H4 (cell line): ENCODE measurements around the gene CABP7. TPM values are rescaled to one million over a fixed set of nuclear protein-coding genes. Genes with fewer than 3 reads are reported as not detected.

Experiments used
- DNase-seq: peaks from one replicate; pipeline ENCODE4 v3.0.0-alpha.2; 2015; ENCODE audit warnings: low spot score
- total RNA-seq: library from RNA; depleted of rRNA; stranded (reverse); fragments of >200 nt; shearing (Covaris generic); gene quantifications from 2 replicates; pipeline ENCODE4 v1.2.3, GENCODE V29; 2014; rRNA removed

Gene CABP7
- 0.04 and 0.39 TPM in 2 replicates for total RNA-seq

DNA sequence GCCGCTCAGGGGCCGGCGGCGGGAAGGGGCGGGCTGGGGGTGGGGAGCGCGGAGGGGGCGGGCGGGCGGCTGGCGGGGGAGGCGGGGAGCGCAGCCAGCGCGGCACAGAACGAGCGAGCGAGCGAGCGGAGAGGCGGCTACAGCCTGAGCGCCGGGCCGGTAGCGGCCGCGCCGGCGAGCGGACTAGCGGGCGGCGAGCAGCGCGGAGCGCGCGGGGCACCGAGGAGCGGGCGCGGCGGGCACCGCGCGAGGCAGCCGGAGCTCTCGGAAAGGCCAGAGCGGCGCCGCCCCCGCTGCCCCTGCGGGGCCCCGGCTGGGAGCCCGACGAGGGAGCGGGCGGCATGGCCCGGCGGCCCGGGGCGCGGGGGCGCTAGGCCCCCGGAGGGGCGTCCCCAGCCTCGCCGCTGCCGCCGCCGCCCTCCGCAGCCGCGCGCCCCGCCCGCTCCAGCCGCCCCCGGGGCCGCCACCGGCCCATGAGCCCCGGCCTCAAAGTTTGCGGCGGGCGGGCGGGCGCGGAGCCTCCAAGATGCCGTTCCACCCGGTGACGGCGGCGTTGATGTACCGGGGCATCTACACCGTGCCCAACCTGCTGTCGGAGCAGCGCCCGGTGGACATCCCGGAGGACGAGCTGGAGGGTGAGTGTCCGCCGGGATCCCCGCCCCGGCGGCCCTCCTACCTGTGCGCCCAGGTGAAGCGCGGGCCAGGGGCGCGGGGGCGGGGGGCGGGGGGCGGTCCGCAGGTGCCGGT is at the start of gene CABP7:
Gene CABP7 (plus strand): TSS at position 105 of the 747 bp plus-strand sequence. CDS start 422 bp downstream, at position 527.
- no peak for DNase-seq

DNA sequence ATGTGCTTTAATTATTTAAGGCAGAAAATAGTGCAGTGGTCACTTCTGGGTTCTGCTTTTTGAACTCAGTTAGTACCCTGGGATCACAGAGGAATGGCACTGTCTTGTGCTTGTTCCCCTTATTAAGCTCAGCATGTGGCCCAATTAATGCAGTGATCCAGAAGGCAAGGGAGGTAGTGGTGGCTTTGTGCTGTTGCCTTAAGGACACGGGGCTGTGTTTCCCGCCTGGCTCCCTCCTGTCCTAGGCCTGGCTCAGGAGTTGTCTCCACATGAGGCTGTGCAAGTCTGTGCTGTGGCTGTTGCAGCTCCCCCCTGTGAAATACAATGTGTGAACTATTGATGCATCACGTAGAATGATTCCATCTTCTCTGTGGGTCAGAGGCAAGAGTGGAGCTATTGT is 49.2 kb upstream of the CABP7 start:
- DNase-seq, result no peak

DNA sequence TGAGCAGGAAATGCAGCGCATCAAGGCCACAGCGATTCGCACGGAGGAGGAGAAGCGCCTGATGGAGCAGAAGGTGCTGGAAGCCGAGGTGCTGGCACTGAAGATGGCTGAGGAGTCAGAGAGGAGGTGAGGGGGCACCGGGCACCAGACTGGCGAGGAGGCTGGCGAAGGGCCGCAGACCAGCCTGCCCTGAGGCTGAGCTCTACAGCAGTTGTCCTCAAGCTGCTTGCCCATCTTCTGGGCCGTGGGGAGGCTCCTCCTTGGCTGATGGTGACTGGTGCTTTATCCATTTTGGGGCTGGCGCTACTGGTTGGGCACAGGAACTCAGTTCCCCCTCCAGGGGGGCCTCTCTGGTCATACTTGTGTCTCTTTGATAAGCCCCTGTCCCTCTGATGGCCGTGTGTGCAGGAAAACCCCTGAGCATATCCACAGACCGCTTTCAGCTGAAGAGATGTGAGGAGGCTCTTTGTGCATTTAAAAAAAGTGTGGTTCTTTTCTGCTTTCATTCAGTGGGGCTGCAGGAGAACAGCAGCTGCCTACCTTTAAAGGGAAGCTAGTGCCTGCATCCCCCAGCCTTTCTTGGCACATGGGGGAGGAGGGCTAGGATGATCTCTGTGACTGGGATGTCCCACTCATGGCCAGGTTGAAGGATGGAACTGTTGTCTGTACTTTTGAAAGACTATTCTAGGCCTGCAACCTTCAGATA is 46.3 kb upstream of the CABP7 start:
- DNase-seq, result no peak

DNA sequence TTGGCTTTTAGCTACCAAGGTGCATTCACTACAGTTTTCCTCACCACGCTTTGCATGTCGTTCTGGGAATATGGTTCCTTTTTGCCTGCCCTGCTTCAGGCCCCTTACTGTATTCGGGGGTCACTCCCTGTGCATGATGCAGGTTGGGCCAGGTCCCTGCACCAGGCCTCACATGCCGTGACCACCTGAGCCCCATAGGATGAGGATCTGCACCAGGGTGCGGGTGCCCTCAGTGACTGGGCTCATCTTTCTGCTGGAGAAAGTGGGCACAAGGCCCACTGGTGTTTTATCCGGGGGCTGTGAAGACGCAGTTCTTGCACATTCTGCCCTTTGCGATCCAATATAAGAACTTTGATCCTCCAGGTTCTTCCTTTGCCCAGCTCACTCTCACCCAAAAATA is 45.7 kb upstream of the CABP7 start:
- no peak for DNase-seq

DNA sequence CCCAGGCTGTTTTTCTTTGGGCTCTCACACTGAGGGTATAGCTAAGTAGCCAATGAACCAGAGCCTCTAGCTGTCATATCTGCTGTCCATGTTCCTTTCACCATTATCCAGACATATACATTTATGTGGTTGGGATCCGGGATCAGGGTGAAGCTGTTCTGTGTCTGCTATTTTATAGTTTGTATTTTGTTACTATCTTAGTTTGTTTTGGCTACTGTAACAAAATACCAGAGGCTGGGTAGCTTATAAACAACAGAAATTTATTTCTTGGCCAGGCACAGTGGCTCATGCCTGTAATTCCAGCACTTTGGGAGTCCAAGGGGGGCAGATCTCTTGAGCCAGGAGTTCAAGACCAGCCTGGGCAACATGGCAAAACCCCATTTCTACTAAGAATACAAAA is 40.5 kb upstream of the CABP7 start:
- no peak for DNase-seq

DNA sequence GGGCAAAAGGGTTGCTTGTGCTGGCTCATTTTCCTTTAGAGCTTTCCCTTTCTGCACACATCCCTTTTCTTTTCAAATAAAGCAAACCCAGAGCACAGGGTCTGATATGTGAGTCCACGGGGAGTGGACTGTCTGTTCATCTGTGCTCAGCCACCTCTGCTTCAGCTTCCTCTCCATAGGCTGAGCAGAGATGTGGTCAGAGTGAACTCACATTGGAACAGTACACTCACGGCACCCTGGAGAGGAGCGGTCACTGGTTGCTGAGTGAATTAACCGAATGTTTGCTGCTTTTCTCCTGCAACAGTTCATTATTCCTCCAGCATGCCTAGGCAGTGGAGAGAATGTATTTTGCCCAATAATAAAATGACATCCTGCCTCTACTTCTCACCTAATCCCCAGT is 36.3 kb upstream of the CABP7 start:
- DNase-seq, result no peak

DNA sequence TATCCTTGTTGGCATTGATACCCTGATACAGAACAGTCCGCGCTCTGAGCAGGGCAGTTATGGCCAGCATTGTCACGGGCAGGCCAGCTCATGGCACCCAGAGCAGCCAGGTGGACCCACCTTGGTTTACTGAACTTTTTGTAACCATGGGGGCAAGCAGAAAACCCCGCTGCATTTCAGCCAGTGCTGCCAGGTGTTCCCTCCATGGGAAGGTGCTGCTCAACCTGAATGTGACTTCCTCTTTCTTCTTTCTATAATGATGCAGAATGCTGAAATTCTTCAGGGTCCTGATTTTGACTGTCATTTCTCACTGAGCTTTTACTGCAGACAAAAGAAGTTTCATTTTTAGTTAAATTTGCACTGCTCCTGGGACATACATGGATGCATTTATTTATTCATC is 35.6 kb upstream of the CABP7 start:
- no peak for DNase-seq

DNA sequence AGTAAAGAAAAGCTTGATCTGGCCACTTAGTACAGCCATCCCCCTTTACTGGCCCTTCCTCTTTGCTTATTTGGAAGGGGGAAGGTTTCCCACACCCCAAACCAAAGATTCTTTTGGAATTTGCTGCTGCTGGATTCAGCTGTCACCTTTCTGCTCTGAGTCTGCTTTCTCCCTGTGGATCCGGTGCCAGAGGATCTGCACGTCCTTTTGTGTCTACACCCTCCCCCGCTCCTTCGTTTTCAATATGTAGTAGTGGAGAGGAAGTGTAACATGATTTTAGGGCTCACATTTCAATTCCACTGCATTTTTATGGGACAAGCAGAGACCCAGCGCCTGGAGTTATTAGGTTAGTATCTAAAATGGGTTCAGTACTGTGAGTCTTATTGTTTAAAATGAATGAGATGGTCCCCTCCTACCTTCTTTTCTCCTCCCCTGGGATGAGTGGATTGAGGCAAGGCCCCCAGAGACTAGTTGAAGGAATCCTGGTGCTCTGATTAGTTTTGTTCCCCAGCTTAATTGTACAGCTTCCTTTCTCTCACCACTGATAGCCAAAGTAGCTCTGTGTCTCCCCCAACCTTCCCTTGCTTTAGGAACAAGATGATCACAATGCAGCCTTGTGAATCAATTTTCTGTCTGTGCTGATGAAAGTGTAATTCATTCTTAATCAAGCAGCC is 30.5 kb upstream of the CABP7 start:
- no peak for DNase-seq

DNA sequence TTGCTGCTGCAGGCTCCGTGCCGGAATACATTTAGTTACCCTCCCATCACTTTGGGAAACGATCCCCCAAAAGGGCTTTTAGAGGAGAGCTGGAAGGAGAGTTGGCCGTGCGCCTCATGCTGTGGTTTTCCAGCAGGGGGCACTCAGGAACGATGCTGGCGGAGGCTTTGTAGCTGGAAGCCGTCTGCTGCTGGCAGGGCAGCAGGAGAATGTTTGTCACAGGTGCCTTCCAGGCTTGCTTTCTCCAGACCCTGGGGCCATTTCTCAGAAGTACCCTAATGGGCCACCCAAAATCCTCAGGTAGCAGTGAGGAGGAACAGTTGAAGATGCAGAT is 30.0 kb upstream of the CABP7 start:
- no peak for DNase-seq

DNA sequence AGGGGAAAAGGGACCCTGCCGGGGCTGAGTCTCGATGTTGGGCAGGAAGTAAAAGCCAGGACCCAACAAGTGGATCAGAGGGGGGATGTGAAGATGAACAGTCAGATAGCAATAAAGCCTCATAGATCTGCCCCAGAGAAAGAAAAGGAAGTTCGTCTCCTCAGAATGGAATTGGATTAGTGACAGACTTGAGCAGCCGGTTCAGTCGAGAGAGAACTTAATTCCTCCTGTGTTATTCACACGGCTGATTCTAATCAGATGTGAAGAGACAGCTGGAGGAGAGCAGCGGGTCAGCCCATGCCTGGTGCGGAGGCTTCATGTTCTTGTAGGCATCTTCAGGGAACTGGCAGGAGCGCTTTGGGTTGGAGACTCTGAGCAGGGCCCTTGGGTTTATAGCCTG is 29.3 kb upstream of the CABP7 start:
- DNase-seq, result no peak

DNA sequence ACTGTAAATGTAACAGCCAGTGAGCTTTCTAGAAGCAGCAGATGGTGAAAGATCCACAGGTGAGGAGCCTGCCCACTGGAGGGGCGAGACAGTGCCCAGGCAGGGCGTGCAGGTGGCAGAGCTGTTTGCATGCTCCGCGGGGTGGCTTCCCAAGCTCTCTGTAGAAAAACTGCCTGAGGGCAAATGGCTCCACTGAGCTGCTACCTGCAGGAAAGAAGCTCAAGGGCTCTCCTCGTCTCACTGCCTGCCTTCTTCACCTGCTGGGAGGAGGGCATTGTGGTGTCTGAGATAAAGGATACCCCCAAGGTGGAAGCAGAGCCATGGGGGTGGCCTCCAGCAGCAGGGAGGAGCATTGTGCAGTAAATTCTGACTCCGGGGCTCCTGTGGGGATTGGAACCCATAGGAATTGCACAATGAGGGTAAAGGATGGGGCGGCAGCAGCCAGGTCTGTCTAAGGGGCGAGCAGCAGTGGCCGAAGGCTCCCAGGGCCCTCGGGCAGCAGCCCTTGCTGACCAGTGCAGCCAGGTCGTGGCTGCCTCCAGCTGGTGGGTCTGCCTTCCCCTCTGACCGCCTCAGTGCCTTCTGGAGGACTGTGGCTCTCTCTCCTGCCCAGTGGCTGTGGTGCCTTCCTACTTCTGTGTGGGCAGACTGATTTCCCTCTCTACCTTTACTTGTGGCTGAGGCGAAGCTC is 28.0 kb upstream of the CABP7 start:
- DNase-seq, result no peak

DNA sequence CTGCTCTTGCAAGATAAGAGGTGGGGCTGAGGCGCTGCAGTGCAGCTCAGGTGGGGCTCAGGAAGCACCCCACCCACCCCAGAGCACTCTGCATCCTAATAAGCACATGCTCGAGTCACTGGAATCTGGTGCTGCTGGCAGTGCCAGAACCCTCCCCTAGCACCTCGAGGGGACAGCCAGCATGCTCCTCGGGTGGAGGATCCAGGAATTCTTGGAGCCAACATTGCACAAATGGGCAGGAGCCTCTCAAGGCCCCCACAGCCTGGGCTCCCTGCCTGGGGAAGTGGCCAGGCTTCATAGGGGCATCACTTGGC is 27.5 kb upstream of the CABP7 start:
- no peak for DNase-seq

DNA sequence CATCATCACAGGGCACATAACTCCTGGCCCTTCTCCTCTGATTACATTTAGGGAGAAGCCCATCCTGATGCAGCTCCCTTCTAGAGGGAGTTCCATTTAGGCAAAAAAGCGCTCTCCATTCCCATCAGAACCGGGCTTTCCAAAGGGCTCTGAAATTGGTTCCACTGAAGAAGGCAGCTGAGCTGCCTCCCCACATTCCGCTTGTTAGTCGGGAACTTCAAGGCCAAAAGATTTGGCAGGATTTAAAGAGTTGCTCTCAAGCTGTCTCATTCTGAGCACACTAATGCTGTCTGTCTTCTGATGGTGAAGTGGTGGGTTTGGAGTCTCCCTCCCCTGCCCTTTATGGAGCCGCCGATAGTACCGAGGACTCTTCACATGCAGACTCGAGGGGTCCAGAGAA is 26.6 kb upstream of the CABP7 start:
- no peak for DNase-seq

DNA sequence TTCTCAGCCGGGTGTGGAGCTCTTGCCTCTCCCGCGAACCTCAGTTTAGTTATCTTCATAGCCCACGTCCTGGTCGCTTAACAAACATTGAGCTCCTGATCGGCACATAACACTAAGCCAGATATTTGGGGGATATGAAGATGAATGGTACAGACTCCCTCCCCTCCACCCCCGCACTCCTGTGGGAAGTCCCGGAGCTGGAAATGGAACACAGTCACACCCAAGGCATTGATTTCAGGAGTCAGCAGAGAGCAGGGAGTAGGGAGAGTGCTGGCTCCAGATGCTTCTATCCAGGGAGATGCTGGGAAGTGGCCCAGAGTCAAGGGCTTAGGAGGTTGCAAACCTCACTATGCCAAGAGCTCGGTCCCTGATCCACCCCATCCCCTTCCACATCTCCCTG is 26.1 kb upstream of the CABP7 start:
- DNase-seq, result no peak

DNA sequence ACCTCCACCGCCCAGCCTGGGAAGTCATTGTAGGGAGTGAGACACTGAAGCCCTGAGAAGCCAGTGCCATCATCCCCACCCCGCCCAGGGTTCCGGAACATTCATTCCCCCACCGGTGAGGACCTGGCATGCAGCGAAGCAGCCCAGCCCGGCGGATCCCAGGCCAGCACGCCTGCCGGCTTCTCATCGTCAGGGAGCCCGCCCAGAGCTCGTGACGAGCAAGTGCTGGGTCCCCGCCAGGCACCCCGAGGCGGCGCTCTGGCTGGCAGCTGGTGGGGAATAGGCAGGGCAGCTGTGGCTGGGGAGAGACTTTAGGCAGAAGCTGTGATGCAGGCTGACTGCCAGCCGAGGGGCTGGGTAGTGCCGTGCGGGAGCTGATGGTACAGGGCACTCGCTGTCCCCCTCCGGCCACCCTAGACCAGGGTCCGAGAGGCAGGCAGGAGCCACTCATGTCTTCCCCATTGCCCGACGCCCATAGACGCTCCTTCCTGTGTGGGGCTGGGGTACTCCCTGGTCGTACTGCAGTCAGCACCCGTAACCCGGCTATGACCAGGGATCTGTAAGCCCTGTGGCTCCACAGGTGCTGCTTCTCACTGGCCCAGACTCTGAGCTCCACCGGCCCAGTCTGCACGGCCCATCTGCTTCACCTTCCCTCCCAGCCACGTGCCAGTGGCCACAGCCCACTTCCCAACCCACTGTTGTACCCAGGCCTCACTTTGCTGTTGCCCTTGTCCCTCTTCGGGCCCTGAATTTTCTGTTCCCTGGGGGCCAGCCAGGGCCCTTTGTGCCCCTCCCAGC is 24.5 kb upstream of the CABP7 start:
- DNase-seq, result no peak

DNA sequence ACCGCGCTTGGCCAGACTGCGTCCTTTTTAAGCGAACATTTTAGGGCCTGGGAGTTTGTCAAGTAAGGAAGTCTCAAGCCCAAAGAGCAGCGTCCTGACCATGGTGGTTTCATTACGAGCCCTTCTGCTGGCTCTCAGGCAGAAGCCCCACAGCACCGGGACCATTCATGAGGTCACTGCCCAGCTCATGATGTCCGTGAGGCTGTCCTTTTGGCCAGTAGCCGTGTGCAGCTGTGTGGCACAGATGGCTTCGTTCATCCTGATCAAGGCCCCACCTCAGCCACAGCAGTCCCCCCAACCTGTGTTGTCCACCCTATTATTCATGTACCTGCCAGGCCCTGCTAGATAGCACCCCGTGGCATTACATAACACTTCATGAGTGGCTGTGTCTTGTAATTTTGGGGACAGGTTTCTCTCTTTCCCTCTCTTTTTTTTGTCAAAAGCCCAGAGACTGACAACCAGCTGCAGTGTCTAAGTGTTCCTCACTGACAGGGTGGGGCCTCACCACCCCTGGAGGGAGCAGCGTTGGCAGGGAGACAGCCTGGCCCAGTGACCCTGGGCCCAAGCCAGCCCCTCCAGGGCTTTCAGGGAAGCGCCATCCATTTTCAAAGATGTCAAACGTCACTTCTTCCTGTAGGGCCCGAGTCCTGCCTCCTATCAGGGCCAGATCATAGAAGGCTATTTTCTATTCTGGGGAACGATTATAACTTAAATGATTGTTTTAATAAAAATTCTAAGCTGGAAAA is 21.8 kb upstream of the CABP7 start:
- DNase-seq, result no peak

DNA sequence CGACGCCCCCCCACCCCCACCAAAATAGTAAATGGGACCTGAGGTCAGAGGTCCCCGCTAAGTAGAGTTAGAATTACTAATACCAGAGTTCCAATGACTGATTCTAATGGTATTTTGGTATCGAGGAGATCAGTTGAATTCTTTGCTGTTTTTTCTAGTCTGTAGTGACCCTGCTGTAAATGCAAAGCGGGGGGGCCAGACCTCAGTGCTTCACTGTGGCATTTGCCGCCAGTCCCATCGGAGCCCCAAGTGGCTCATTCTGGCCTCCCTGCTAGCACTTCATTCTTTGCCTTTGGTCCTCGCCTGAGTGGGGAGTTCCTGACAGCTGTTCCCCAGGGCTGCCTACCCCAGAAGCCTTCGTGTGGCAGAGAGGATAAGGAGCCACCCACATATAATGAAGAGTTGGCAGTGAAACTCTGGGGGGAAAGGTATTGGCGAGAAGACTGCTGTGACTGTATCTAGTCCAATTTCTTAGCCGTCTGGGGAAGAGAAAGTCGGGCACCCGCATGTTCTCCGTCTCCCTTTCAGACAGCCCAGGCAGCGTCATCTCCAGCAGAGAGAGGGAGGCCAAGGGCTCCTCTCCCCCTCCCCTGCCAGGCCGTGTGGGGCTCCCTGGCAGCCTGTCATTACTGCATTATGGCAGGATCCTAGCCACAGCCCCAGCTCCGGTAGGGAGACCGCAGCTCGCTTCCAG is 19.4 kb upstream of the CABP7 start:
- no peak for DNase-seq

DNA sequence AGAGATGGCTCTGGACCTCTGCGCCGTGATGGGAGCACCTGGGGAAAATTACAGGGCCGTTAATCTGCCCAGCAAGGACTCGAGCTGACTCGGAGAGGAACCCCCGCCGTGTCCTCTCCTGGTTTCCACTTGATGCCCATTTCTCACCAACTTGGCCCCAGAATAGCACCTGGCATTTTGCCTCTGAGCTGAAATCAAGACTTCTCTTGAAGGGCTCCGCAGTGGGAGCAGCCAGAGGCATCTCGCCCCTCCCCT is 19.0 kb upstream of the CABP7 start:
- no peak for DNase-seq

DNA sequence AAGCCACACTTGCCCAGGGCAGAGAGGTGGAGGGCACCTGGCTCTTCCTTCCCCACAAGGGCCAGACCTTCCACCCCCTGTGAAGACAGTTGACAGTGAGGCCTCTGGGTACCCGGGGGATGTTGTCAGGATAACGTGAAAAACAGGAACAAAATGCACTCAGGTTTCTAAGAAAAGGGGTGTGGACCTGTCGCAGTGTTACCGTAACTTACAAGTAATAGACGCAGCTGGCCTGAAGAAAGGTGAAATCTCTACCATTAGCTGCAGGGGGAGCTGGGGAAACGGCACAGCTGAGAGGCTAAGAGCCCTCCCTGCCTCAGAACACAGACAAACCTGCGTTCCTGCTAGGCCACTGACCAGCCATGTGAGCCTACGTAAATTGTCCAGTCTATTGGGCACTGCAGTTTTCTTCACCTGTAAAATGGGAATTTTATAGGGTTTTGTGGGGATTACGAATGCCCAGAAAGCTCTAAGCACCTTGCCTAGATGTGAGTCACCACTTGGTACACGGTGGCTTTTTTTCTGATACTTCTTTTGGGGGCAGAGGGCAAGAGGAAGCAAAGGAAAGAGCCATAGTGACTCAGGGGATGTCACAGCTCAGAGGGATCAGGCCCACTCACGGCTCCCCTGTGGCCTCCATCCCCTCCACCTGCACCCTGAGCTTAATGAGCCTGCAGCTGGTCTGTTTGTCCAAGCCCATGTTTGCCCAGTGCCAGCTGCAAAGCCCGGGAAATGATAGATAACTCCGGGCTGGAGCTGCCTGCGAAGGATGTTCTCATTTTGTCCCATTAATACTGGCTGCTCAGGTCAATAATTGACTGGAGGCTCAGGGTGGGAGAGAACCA is 18.4 kb upstream of the CABP7 start:
- no peak for DNase-seq
